Activated CD4-positive, CD25-positive, alpha-beta regulatory T cell treated with anti-CD3 and anti-CD28 coated beads, Interleukin-2, amount 50 U/mL, for 72 hours (primary cell): ENCODE measurements around the gene ZDHHC11.
"Not testable (repeated sequence)": the region's sequence is repeated elsewhere in the genome, so short reads cannot be mapped to it uniquely, and the experiment has no call there.

Experiments
- DNase-seq: peaks from one replicate; pipeline ENCODE4 v3.0.0; 2021

The ZDHHC11 gene

DNA sequence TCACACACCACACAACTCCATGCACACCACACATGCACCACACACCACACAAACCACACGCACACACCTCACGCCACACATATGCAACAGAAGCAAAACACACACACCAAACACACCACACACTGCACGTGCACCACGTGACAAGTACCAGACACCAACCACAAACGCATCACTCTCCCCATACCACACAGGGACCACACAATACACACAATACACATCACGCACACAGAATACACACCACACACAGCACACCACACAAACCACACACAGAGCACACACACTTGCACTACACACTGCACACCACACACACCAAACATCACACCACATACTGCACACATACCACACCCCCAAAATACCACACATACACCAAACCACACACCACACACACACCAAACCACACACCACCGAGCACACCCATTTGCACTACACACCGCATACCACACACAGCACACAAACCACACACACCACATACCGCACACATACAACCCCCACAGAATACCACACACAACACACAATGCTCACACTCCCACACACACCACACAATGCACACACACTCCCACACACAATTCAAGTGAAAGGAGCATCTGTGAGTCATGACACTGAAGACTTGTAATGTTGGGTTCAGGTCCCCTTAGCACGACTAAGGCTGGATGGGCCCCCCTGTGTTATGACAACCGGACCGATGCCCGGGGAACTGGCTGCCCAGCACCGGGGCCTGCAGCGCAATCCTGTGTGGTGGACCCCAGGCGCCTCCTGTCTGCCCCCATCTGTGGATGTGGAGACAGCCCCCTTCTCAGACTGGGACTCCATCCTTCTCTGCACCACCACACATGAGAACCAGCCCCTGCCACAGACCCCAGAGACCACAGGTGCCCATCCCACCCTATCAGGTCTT, 6.0 kb upstream of the ZDHHC11 start:
- no peak for DNase-seq

DNA sequence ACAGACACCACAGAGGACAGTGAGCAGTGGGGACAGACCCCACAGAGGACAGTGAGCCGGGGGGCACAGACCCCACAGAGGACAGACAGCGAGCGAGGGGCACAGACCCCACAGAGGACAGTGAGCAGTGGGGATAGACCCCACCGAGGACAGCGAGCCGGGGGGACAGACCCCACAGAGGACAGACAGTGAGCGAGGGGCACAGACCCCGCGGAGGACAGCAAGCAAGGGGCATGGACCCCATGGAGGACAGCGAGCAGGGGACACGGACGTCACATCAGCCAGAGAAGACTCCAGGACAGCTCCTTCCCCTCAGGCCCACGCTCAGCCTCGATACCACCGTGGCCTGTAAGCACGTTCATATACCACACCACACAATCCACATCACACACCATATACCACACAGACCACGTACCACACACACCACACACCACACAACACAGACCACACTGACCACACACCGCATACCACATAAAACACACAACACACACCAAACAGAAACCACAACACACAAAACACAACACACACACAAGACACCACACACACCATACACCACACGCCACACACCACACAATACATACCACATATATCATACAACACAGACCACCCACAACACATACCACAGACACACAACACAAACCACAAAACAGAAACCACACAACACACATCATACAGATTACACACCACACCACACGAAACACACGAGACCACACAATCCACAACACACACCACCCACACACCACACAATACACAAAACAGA, 5.2 kb upstream of the ZDHHC11 start:
- peak; percentile 25 for DNase-seq

DNA sequence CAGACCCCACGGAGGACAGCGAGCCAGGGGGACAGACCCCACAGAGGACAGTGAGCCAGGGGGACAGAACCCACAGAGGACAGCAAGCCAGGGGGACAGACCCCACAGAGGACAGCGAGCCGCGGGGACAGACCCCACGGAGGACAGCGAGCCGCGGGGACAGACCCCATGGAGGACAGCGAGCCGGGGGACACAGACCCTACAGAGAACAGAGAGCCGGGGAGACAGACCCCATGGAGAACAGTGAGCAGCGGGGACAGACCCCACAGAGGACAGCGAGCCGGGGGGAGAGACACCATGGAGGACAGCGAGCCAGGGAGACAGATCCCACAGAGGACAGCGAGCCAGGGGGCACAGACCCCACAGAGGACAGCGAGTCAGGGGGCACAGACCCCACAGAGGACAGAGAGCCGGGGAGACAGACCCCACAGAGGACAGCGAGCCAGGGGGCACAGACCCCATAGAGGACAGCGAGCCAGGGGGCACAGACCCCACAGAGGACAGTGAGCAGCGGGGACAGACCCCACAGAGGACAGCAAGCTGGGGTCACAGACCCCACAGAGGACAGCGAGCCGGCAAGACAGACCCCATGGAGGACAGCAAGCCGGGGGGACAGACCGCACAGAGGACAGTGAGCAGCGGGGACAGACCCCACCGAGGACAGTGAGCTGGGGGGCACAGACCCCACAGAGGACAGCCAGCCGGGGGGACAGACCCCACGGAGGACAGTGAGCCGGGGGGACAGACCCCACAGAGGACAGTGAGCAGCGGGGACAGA, 4.4 kb upstream of the ZDHHC11 start:
- DNase-seq: peak; percentile 23

DNA sequence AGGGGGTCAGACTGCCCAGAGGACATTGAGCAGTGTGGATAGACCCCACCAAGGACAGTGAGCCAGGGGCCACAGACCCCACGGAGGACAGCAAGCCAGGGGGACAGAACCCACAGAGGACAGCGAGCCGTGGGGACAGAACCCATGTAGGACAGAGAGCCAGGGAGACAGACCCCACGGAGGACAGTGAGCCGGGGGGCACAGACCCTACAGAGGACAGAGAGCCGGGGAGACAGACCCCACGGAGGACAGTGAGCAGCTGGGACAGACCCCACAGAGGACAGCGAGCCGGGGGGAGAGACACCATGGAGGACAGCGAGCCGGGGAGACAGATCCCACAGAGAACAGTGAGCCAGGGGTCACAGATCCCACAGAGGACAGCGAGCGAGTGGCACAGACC, 3.4 kb upstream of the ZDHHC11 start:
- DNase-seq: peak; percentile 17

DNA sequence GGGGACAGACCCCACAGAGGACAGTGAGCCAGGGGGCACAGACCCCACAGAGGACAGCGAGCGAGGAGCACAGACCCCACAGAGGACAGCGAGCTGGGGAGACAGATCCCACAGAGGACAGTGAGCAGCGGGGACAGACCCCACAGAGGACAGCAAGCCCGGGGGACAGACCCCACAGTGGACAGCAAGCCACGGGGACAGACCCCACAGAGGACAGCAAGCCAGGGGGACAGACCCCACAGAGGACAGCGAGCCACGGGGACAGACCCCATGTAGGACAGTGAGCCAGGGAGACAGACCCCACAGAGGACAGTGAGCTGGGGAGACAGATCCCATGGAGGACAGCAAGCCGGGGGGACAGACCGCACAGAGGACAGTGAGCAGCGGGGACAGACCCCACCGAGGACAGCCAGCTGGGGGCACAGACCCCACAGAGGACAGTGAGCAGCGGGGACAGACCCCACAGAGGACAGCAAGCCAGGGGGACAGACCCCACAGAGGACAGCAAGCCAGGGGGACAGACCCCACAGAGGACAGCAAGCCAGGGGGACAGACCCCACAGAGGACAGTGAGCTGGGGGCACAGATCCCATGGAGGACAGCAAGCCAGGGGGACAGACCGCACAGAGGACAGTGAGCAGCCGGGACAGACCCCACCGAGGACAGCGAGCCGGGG, 2.8 kb upstream of the ZDHHC11 start:
- DNase-seq: peak; percentile 28

DNA sequence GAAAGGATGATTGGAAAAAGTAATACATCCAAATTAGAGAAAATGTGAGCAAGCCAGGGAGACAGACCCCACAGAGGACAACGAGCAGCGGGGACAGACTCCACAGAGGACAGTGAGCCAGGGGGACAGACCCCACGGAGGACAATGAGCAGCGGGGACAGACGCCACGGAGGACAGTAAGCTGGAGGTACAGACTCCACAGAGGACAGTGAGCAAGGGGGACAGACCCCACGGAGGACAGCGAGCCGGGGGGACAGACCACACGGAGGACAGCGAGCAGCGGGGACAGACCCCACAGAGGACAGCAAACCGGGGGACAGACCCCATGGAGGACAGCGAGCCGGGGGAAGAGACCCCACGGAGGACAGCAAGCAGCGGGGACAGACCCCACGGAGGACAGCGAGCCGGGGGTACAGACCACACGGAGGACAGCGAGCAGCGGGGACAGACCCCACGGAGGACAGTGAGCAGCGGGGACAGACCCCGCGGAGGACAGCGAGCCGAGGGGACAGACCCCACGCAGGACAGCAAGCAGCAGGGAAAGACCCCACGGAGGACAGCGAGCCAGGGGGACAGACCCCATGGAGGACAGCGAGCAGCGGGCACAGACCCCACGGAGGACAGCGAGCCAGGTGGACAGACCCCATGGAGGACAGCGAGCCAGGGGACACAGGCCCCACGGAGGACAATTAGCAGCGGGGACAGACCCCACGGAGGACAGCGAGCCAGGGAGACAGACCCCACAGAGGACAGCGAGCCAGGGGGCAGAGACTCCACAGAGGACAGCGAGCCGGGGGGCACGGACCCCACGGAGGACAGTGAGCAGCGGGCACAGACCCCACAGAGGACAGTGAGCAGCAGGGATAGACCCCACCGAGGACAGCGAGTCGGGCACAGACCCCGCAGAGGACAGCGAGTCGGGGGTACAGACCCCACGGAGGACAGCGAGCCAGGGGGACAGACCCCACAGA, 1.9 kb upstream of the ZDHHC11 start:
- DNase-seq: peak; percentile 22

DNA sequence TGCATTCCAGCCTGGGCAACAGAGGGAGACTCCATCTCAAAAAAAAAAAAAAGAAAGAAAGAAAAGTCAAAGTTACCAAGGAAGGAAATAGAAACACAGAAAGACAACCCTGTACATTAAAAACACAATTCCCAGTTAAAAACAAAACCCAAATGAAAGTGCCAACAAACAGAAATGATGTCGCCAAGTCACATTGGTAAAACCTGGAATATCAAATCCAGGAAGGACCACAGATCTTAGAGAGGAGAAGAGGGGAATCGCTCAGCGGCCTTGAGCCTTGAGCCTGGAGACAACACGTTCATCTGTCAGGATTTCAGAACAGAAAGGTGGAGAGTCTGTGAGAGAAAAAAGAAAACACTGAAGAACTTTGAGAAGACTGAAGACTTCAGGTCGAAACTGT, 1.2 kb upstream of the ZDHHC11 start:
- no peak for DNase-seq

DNA sequence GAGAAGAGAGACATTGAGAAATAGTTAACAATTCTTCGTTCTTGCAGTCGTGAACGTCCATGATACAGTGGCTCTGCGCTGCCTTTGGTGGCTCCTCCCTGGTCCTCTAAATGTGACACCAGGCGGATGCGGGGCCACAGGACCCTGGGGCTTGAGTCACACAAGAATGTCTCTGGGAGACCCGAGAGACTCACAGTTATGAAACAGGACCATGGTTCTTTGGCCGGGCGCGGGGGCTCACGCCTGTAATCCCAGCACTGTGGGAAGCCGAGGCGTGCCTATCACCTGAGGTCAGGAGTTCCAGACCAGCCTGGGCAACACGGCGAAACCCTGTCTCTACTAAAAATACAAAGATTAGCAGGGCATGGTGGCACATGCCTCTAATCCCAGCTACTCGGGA, 767 bp upstream of the ZDHHC11 start:
- DNase-seq: peak; percentile 13

DNA sequence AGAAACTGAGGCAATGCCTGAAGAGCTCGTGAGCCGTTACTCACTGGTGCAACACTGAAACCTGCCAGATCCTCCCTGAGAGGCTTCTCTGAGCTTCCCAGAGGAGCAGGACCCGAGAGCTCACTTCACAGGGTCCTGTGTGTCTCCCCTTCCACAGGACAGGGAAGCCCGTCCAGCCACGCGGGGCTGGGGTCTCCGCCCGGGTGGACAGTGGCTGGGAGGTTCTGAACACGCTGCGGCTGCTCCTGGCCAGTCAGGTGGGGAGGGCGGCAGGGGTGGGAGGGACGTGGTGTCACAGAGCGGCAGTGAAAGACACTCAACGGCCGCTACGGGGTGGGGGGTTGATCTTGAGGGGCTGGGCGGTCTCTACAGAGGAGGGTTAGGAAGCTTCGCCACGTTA, 290 bp upstream of the ZDHHC11 start:
- peak; percentile 2 for DNase-seq

DNA sequence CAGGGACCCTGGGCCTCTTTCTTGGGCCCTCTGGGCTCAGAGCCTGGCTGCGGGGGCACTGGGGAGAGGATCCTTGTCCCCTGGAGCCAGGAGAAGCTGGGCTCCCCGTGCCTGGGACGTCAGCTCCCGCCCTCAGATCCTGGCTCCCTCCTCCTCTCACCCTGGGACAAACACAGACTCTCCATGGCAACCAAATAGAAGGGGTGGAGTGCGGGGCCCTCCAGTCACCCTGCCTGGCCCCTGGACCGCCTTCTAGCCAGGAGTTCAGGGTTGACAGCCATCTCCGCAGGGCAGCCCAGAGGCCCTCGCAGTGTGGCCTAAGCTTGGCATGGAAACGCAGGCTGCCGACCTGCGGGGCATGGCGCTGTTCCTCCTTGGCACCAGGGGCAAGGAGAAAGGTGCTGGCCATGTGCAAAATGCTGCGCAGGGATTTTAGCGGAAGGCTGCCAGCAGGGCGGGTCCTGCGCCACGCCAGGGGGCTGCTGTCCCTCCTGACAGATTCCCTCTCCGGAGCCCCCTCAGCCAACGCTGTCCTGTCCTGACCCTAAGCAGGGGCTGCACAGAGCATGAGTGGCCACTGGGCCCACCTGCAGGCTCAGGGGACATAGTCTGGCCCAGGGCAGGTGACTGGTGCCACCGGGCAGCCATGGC, 1.0 kb downstream of the ZDHHC11 start:
- no peak for DNase-seq

DNA sequence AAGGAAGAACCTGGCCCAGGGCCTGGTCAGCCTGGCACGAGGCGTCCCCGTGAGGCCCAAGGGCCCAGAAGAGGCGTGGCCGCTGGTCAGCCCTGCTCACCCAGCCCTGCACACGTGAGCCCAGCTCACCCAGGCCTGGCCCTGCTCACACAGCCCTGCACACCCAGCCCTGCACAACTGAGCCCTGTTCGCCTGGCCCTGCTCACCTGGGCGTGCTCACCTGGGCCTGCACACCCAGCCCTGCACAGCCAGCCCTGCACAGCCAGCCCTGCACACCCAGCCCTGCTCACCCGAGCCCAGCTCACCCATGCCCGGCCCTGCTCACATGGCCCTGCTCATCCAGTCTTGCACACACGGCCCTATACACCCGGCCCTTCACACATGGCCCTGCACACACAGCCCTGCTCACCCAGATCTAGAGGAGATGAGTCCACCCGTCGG, 2.1 kb downstream of the ZDHHC11 start:
- peak; percentile 13 for DNase-seq

DNA sequence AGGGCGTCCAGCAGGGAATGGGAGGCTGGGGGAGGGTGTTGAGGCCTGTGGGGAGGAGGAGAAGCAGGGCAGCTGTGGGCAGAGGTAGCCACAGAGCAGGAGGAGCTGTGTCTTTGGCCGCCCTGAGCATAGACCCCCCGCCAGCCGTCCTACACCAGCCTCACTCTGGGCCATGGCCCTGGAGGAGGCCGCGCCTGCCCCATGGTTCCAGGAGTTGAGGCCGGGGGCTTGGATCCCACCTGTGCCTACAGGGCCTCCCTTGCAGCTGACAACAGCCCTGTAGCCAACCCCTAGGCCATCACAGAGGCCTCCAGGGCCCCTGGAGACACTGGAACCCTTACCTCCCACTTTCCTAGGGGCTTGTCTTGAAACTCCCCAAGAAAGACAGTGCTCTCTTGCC, 3.0 kb downstream of the ZDHHC11 start:
- peak; percentile 14 for DNase-seq

DNA sequence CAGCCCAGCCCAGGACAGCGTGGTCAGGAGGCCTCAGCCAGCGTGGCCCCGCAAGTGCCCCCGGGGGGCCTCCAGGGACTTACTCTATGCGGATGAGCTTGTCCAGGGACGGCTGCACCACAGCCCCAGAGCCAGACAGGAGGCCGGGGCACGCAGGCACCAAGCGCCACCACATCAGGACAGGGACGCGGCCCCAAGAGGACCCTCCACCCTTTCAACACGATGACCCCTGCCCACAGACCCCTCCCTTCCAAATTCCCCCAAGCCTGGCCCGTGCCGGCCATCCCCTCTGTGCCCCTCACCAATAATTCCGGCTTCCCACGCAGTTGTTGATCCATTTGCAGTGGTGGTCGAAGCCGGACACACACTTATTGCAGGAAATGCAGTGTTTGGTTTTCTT, 3.6 kb downstream of the ZDHHC11 start:
- DNase-seq: peak; percentile 18

DNA sequence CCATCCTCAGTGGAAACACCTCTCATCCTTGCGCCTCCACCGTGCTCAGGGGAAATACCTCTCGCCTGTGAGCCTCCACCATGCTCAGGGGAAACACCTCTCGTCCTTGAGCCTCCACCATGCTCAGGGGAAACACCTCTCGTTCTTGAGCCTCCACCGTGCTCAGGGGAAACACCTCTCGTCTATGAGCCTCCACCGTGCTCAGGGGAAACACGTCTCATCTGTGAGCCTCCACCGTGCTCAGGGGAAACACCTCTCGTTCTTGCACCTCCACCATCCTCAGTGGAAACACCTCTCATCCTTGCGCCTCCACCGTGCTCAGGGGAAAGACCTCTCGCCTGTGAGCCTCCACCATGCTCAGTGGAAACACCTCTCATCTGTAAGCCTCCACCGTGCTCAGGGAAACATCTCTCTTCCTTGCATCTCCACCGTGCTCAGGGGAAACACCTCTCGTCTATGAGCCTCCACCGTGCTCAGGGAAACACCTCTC, 4.1 kb downstream of the ZDHHC11 start:
- peak; percentile 32 for DNase-seq

DNA sequence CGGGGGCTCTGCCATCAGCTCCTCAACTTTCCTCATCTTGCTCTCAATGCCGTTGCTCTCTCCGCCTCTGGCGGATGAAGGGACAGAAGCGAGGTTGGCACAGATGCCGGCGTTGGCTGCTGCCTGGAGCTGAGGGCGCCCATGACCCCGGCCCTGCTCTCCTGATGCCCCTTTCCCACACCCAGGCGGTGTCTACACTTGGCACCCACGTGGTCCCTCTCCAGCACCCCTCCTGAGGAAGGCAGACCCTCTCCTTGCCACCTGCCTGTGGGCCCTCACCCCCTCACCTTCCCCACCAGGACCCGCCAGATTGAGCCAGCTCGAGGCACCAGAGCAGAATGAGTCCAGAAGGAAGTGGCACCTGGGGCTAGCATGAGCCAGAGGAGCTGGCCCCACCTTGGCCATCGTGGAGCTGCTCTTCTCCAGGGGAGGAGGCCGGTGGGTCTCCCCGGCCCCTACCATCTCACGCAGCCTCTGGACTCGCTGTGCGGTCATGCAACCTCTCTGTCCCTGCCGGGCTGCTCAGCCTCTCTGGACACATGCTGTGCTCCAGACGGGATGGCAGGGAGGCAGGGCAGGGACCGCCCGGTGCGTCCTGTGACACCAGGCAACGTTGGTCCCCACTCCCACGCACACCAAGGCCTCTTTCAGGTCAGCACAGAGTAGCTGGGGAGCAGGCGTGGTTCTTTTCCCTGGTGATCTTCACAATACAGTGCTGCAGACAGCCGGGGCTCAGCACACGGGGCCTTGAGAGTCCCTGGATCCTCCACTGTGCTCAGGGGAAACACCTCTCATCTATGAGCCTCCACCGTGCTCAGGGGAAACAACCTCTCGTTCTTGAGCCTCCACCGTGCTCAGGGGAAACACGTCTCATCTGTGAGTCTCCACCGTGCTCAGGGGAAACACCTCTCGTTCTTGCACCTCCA, 4.8 kb downstream of the ZDHHC11 start:
- DNase-seq: not testable (repeated sequence)

DNA sequence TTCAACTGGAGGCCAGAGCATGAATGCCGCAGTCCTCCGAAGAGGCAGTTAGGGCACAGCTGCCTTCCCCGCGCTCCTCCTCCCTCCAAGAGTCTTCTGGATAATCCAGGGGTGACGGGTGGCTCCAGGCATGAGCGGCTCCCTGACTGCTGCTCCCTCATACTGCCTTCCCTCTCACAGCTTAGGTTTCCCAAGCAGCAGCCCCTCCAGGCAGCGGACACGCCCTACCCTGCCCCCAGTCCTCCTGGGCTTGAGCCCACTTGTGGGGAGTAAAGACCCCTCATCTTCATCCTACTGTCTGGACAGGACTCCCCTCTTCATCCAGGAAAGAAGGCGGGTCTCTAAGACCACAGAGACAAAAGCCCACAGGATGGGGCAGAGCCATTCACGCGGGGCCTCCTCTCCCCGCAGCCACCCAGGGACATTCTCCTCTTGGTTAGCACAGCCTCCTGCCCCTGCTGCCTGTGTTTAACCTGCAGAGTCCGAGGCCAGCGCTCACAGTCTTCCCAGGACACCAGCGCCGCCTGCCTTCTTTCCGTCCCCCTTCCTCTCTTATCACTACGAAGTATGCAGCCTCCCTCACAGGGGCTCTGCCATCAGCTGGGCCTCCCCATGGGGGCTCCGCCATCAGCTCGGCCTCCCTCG, 5.6 kb downstream of the ZDHHC11 start:
- DNase-seq: peak; percentile 22

DNA sequence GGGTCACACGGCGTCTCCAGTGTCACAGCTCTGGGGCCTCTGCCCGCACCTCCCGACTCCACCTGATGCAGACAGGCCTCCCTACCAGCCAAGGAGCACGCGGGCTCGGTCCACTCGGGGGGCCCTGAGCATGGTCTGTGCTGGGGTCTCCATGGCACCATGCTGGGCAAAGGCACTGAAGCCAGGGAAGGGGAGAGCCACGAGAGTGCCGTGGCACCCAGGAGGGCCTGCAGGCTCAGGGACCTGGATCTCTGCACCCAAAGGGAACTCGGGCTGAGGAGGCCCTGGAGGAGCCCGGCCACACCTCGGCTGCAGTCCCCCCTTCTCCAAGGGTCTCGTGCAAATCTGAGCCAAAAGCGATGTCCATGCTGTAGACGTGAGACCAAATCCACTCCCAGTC, 6.4 kb downstream of the ZDHHC11 start:
- peak; percentile 27 for DNase-seq

DNA sequence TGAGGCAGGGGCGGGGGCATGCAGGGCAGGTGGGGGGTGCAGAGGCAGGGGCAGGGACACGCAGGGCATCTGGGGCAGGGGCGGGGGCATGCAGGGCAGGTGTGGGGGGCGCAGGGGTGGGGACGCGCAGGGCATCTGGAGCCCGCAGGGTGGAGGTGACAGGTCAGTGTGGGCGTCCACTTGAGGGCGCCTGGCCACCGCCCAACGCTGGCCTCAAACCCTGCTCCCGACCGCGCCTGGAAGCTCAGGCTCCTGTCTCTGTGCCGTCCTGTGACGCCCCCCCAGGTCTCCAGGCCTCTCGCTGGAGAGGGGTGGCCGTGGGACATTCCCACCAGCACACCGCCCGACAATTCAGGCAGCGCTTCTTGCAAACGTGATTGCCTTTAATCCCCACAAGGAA, 6.9 kb downstream of the ZDHHC11 start:
- not testable (repeated sequence) for DNase-seq

DNA sequence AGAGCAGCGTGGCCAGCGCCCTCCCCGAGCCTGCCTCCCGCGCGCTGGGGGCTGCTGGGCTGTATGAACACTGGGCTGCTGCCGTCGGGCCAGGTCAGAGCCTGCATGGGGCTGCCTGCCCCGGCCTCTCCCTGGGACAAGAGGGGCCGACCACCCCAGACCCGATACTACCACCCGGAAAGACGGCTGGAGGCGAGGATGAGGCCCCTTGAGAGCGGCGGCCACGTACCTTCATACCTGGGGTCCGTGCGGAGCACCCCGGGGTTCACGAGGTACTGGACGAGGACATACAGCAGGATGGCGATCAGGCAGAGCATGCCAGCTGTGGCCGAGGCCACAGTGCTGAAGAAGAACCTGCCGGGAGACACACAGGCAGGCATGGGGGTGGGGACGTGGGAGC, 7.4 kb downstream of the ZDHHC11 start:
- DNase-seq: peak; percentile 21
